Retina (tissue), 1 donor: ENCODE measurements around the gene EGFL8.
"Not testable (repeated sequence)": the region's sequence is repeated elsewhere in the genome, so short reads cannot be mapped to it uniquely, and the experiment has no call there.

Experiments
- DNase-seq: peaks from one replicate; pipeline ENCODE4 v3.0.0-alpha.2; 2016

EGFL8 gene

GRCh38 chr6:32164295-32164694 is at the start of gene EGFL8:
TSS of gene EGFL8 (plus strand) at chr6:32164595. CDS start at chr6:32166166, 1,571 bp downstream.
- no peak for DNase-seq

- DNase-seq = no peak
Measured at GRCh38 chr6:32114796-32115195, 49.6 kb upstream of the EGFL8 start.

GRCh38 chr6:32115623-32116022 is 48.8 kb upstream of the EGFL8 start:
- no peak for DNase-seq

GRCh38 chr6:32116674-32117073 is 47.7 kb upstream of the EGFL8 start:
- DNase-seq = no peak

- no peak for DNase-seq
Measured at GRCh38 chr6:32117461-32117860, 46.9 kb upstream of the EGFL8 start.

GRCh38 chr6:32118782-32119628 is 45.4 kb upstream of the EGFL8 start:
- peak; percentile 70 for DNase-seq

- DNase-seq = no peak
Measured at GRCh38 chr6:32120573-32121059, 43.8 kb upstream of the EGFL8 start.

- DNase-seq = no peak
Measured at GRCh38 chr6:32123681-32124080, 40.7 kb upstream of the EGFL8 start.

GRCh38 chr6:32126880-32127279 is 37.5 kb upstream of the EGFL8 start:
- no peak for DNase-seq

- no peak for DNase-seq
Measured at GRCh38 chr6:32127409-32127716, 37.0 kb upstream of the EGFL8 start.

- DNase-seq = peak; percentile 88
Measured at GRCh38 chr6:32127717-32128592, 36.4 kb upstream of the EGFL8 start, which contains the start of gene ATF6B. TSS of gene ATF6B (minus strand) at chr6:32128246. CDS start at chr6:32128207, 39 bp downstream.

- DNase-seq = no peak
Measured at GRCh38 chr6:32128751-32129296, 35.6 kb upstream of the EGFL8 start.

GRCh38 chr6:32129297-32130088 is 34.9 kb upstream of the EGFL8 start:
- no peak for DNase-seq

GRCh38 chr6:32131439-32131948 is 32.9 kb upstream of the EGFL8 start:
- DNase-seq = no peak

- no peak for DNase-seq
Measured at GRCh38 chr6:32132110-32132509, 32.3 kb upstream of the EGFL8 start.

- no peak for DNase-seq
Measured at GRCh38 chr6:32133786-32134185, 30.6 kb upstream of the EGFL8 start.

- no peak for DNase-seq
Measured at GRCh38 chr6:32137454-32137853, 26.9 kb upstream of the EGFL8 start.

- no peak for DNase-seq
Measured at GRCh38 chr6:32139590-32139989, 24.8 kb upstream of the EGFL8 start.

GRCh38 chr6:32140420-32141046 is 23.9 kb upstream of the EGFL8 start:
- no peak for DNase-seq

GRCh38 chr6:32144238-32144637 is 20.2 kb upstream of the EGFL8 start:
- not testable (repeated sequence) for DNase-seq

GRCh38 chr6:32146287-32146686 is 18.1 kb upstream of the EGFL8 start:
- no peak for DNase-seq

- no peak for DNase-seq
Measured at GRCh38 chr6:32146687-32147086, 17.7 kb upstream of the EGFL8 start.
